Measurements from ENCODE around the gene CREB5.

GRCh38 chr7:28586736-28587135 lies 174.4 kb downstream of the CREB5 start:
- TF ChIP-seq POLR2A (IDR thresholded peaks at IDR 0.05) (no peak), CTCF (IDR thresholded peaks at IDR 0.05) (no peak)
